GM12875 (cell line): Measurements from ENCODE around the gene AKT1.
A peak's percentile ranks its signal among the peaks of the same experiment; 100 is the strongest.

ENCODE experiments used
- H3K4me3 ChIP-seq: one replicate; pipeline ENCODE4 v1.5.1; 2011; ENCODE audit warnings: low read depth, low read length, control low read depth
- TF ChIP-seq, protein P1 (sequence below): IDR thresholded peaks from 2 replicates; pipeline ENCODE4 v1.5.1; 2011; ENCODE audit warnings: low read depth, mild to moderate bottlenecking, control low read depth, inconsistent platforms, low read length, moderate library complexity, borderline replicate concordance; ENCODE audit not compliant: insufficient read depth

Gene AKT1

DNA sequence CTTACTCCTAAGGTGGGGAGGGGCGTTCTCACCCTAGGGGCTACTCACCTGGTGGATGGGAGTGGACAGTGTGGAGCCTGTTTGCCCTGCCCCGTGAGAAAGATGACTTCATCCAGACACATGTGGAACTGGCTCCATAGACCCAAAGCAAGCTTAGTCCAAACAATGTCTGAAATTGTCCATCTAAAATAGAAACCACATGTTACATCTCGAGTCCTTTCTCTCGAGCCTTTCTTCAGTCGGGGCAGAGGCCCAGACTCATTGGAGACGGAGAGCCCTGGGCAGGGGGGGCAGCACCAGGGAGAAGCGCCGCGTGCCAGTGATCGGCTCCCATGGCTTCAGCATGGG lies 38.3 kb downstream of the AKT1 start:
- H3K4me3 ChIP-seq, result no peak overlapping the region
- TF ChIP-seq, protein P1, sequence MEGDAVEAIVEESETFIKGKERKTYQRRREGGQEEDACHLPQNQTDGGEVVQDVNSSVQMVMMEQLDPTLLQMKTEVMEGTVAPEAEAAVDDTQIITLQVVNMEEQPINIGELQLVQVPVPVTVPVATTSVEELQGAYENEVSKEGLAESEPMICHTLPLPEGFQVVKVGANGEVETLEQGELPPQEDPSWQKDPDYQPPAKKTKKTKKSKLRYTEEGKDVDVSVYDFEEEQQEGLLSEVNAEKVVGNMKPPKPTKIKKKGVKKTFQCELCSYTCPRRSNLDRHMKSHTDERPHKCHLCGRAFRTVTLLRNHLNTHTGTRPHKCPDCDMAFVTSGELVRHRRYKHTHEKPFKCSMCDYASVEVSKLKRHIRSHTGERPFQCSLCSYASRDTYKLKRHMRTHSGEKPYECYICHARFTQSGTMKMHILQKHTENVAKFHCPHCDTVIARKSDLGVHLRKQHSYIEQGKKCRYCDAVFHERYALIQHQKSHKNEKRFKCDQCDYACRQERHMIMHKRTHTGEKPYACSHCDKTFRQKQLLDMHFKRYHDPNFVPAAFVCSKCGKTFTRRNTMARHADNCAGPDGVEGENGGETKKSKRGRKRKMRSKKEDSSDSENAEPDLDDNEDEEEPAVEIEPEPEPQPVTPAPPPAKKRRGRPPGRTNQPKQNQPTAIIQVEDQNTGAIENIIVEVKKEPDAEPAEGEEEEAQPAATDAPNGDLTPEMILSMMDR, result no peak

DNA sequence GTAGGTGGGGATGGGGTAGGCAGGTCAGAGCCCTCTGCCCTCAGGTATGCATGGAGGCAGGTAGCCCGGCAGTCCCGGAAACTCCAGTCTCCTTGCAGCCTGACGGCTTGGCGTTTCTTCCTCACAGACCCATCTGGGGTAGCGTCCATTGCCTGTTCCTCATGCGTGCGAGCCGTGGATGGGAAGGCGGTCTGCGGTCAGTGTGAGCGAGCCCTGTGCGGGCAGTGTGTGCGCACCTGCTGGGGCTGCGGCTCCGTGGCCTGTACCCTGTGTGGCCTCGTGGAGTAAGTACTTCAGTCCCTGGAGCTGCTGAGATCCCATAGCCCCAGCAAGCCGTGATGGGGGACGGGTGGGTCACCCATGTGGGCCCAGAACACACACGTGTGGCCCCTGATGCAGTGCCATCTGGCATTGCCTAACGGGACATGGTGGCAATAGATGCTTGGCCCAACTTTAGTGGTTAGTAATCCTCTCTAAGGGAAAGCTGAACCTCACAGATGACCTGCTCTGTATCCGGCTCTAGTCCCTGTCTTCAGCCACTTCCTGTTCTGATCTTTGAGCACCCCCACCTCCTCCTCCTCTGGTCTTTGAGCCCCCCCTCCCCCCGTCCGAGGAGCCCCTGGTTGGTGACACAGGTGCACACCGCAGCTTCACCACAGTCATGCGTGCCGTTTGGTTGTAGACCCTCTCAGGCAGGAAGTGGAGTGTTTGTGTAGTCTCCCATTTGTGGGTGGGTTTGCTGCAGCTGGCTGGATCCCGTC lies 38.9 kb downstream of the AKT1 start:
- no peak overlapping the region for H3K4me3 ChIP-seq
- TF ChIP-seq, protein P1, result no peak

DNA sequence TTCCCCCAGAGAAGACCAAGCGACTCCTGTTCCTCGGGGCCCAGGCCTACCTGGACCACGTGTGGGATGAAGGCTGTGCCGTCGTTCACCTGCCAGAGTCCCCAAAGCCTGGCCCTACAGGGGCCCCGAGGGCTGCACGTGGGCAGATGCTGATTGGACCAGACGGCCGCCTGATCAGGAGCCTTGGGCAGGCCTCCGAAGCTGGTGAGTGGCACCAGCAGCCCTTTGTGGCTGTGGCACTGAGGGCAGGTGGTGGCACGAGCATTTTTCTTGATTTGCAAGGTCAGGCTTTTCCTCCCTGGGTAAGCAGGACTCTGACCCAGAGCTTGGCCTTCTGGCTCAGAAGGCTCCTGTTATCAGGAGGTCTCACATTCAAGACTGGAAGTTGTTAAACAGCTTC lies 39.9 kb downstream of the AKT1 start:
- no peak overlapping the region for H3K4me3 ChIP-seq
- TF ChIP-seq, protein P1, result no peak

DNA sequence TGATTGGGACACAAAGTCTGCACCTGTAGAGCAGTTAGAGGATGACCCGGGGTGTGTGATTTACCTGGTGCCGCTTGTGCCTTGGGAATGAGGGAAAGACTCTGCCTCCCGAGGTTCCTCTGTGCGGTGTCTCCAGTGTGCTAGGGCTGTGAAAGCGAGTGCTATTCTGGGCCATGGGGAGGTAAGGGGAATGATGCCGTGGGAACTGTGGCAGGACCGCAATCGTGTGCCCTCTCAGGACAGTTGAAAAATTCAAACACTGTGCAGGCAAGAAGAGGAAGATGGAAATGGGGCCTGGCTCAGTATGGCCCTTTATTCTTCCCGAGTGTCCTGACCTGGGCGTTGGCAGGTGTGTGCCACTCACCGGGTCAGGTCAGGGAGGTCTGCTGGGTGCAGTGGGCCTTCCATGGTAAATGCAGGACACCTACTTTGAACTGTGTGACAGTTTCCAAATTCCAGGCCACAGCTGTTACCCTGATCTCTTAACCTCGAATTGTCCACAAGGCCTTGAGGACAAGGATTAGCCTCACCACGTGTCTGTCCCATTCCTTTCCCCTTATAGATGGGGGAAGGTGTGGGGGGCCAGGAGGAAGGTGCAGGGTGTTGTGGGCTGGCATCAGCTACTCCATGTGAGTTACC lies 41.2 kb downstream of the AKT1 start:
- TF ChIP-seq, protein P1, result no peak
- H3K4me3 ChIP-seq, result peak overlapping the region; percentile 93

DNA sequence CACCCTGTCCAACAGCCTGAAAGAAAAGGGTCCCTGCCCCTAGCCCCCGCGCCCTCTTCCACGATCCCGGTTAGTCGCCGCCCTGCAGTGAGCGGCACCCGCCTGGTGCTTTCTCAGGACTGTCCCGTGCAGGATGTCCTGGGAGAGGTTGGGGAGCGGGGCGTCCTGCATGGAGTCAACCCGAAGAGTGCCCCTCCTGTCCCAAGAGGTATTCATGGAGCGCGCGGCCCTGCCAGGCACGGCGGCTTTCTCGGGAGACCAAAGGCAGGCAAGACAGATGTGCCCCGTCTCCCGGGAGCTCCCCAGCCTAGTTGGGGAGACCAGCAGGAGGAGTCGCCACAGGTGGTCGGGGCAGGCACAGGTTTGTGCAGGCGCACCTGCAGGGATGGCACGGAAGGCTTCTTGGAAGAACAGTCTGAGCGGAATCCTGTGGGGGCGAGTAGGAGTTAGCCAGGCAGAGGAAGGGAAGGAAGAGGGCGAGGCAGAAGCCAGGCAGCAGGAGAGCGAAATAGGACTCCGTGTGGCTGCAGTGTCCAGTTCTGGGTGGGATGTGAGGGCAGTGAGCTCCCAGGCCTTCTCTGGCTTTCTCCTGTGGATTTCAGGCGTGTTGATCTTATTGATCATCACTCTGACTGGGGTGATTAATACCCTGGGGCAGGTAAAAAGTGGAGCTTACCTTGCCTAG lies 41.9 kb downstream of the AKT1 start:
- TF ChIP-seq, protein P1, result no peak
- peak overlapping the region; percentile 93 for H3K4me3 ChIP-seq

DNA sequence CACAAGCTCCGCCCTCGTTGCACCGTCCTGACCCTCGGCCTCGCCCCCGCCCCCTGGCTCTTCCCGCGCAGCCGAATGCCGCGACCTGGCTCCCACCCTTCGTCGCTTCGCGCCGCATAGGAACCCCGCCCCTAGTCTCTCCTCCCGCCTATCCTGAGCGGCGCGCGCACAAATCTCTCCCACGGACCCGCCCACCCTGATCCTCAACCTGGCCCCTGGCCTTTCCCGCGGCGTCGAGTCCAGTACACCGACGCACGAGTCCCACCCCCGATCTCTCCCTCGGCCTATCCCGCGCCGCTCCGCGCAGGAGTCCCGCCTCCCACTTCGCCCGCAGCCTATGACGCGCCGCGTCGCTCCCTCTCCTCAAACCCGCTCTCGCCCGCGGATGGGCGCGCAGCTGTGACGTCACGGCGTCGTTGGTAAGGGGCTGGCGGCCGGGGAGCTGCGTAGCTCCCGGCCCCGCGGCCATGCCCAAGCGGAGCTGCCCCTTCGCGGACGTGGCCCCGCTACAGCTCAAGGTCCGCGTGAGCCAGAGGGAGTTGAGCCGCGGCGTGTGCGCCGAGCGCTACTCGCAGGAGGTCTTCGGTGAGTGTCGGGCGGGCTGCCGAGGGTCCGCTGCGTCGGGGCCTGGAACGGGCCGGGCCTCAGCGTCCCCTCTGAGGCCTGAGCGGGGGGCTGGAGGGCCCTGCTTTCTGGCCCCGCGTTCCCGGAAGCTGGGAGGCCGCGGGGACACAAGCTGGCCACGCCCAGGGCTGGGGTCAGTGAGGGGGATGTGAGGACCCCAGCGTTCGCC lies 42.6 kb downstream of the AKT1 start, which contains the start of gene SIVA1:
Gene SIVA1 (plus strand): TSS at position 413 of the 793 bp plus-strand sequence. CDS start 55 bp downstream, at position 468.
- TF ChIP-seq, protein P1, result no peak
- H3K4me3 ChIP-seq, result peak within 1 kb of the TSS; percentile 93
